Chondrocyte (in vitro differentiated cells): ENCODE measurements around the gene GRID2. TPM values are rescaled to one million over a fixed set of nuclear protein-coding genes. Genes with fewer than 3 reads are reported as not detected.
"Not testable (repeated sequence)": the region's sequence is repeated elsewhere in the genome, so short reads cannot be mapped to it uniquely, and the experiment has no call there.

Experiments
- DNase-seq: peaks from one replicate; pipeline ENCODE4 v3.0.0; 2021; ENCODE audit warnings: mixed read lengths, low spot score
- H3K27ac Mint-ChIP-seq: one replicate; pipeline ENCODE4 v1.8.0; 2021; ENCODE audit warnings: mild to moderate bottlenecking, moderate library complexity, mixed read lengths; ENCODE audit not compliant: unreplicated experiment
- H3K27me3 Mint-ChIP-seq: 2 replicates; pipeline ENCODE4 v1.8.0; 2021; ENCODE audit warnings: low read depth, mixed read lengths
- H3K36me3 Mint-ChIP-seq: 2 replicates; pipeline ENCODE4 v1.8.0; 2021; ENCODE audit warnings: low read depth, mixed read lengths
- H3K4me1 Mint-ChIP-seq: 2 replicates; pipeline ENCODE4 v1.8.0; 2021; ENCODE audit warnings: low read depth, mild to moderate bottlenecking, mixed read lengths
- H3K4me3 Mint-ChIP-seq: one replicate; pipeline ENCODE4 v1.8.0; 2021; ENCODE audit warnings: mild to moderate bottlenecking, moderate library complexity, mixed read lengths; ENCODE audit not compliant: unreplicated experiment
- H3K9me3 Mint-ChIP-seq: 2 replicates; pipeline ENCODE4 v1.8.0; 2021; ENCODE audit warnings: low read depth, mixed read lengths
- total RNA-seq: library from RNA; stranded (reverse); gene quantifications from 3 replicates; pipeline ENCODE4 v1.2.1, GENCODE V29; 2021
- TF ChIP-seq, protein P1 (sequence below): fragments of 200-600 bp; sonication (generic); IDR thresholded peaks from 2 replicates; pipeline ENCODE4 v1.5.0; 2021; ENCODE audit warnings: antibody characterized with exemption, mild to moderate bottlenecking, moderate library complexity

GRID2 gene
- total RNA-seq, 1 donor from 2014 or later = not detected

DNA sequence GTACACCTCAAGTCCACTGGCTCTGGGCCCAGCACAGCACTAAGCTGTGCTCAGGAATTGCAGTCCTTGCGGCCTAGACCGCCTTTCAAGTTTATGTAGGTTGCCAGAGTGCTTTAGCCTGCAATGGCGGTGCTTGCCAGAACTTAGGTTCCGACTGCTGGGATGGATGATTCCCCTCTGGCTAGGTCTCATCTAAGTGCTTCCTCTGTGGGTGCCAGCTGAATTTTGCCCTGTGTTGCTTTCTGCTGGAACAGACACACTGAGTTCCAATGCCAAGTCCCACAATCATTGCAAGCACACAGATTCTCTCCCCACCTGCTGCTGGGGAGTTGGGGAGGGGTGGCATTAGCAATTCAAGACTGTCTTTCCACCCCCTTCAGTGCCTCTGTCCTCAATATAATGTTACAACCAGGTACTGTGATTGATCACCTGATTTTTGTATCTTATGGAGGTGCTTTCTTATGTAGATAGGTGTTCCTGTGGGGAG, 129.5 kb downstream of the GRID2 start:
- peaks cover 2% of the 10 kb centered on the region for H3K27me3 Mint-ChIP-seq
- TF ChIP-seq, protein P1, sequence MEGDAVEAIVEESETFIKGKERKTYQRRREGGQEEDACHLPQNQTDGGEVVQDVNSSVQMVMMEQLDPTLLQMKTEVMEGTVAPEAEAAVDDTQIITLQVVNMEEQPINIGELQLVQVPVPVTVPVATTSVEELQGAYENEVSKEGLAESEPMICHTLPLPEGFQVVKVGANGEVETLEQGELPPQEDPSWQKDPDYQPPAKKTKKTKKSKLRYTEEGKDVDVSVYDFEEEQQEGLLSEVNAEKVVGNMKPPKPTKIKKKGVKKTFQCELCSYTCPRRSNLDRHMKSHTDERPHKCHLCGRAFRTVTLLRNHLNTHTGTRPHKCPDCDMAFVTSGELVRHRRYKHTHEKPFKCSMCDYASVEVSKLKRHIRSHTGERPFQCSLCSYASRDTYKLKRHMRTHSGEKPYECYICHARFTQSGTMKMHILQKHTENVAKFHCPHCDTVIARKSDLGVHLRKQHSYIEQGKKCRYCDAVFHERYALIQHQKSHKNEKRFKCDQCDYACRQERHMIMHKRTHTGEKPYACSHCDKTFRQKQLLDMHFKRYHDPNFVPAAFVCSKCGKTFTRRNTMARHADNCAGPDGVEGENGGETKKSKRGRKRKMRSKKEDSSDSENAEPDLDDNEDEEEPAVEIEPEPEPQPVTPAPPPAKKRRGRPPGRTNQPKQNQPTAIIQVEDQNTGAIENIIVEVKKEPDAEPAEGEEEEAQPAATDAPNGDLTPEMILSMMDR = no peak
- no peak overlapping the region for H3K4me3 Mint-ChIP-seq
- no peak for DNase-seq
- peaks cover 16% of the 10 kb centered on the region for H3K9me3 Mint-ChIP-seq
- no peak overlapping the region for H3K27ac Mint-ChIP-seq
- H3K36me3 Mint-ChIP-seq = no peaks in the 10 kb centered on the region
- H3K4me1 Mint-ChIP-seq = no peaks in the 10 kb centered on the region

DNA sequence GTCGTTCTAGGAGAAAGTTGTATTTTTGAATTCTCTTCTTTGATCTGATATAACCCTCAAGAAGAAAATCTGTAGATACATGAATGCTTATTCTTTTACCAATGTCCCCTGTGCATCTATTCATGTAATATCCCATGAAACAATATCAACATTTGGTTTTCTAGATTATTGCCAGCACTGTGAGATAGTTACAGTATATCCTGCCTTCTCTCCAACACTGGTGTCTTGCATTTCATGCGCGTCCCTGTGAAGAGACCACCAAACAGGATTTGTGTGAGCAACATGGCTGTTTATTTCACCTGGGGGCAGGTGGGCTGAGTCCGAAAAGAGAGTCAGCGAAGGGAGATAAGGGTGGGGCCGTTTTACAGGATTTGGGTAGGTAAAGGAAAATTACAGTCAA, 135.0 kb downstream of the GRID2 start:
- DNase-seq, H3K4me1 Mint-ChIP-seq, H3K4me3 Mint-ChIP-seq, H3K9me3 Mint-ChIP-seq, H3K36me3 Mint-ChIP-seq, H3K27ac Mint-ChIP-seq: not testable (repeated sequence)
- H3K27me3 Mint-ChIP-seq = peaks cover 25% of the 10 kb centered on the region

DNA sequence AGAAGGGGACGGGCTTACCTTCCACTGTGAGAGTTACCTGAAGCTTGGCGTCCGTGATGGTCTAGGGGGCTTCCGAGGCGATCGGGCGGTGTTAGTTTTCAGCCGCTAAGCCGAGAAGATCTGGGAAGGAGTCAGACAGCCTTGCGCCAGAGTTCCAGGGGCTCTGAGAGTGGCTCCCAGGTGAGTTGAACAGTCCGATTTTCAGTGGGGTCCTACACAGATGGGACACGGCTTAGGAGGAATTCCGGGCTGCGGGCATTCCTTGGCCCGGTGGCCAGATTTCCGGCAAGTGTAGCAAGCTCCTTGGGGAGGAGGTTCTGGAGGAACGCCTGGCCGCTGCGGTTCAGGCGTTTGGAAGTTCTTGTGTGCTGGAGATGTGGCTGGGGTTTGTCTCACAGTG, 138.4 kb downstream of the GRID2 start:
- H3K4me3 Mint-ChIP-seq, H3K9me3 Mint-ChIP-seq, H3K4me1 Mint-ChIP-seq, H3K36me3 Mint-ChIP-seq, DNase-seq, H3K27ac Mint-ChIP-seq: not testable (repeated sequence)
- H3K27me3 Mint-ChIP-seq = peaks cover 33% of the 10 kb centered on the region

DNA sequence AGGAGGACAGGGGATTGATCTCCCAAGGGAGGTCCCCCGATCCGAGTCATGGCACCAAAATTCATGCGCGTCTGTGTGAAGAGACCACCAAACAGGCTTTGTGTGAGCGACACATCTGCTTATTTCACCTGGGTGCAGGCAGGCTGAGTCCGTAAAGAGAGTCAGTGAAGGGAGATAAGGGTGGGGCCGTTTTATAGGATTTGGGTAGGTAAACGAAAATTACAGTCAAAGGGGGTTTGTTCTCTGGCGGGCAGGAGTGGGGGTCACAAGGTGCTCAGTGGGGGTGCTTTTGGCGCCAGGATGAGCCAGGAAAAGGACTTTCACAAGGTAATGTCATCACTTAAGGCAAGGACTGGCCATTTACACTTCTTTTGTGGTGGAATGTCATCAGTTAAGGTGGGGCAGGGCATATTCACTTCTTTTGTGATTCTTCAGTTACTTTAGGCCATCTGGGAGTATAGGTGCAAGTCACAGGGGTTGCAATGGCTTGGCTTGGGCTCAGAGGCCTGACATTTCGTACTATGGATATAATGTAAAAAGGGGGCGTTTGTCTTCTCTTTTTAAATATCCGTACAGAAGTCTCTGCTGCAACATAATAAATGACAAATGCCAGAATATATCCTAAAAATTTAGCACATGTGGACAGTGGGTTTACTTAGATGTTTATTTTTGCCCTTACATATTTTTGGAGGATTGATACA, 140.5 kb downstream of the GRID2 start:
- not testable (repeated sequence) for H3K9me3 Mint-ChIP-seq, H3K27ac Mint-ChIP-seq, H3K4me1 Mint-ChIP-seq, H3K36me3 Mint-ChIP-seq, H3K4me3 Mint-ChIP-seq, DNase-seq
- H3K27me3 Mint-ChIP-seq = peaks cover 33% of the 10 kb centered on the region

DNA sequence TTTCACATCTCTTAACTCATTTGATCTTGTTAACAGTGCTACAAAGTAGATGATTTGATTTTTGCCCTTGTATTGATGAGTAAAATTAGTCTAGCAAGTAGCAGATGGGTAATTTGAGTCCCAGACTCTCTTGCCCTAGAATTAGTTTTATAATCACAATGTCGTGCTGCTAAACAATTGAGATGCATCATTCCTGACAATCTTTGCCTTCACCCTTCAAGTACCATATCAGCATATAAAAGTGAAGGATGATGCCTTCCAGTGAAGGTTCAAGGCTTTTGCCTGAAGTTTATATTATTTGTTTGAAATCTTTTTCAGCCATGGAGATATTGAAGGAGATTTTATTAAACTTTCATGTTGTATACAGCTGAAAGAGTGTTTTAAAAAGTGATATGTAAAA, 141.4 kb downstream of the GRID2 start:
- peaks cover 33% of the 10 kb centered on the region for H3K27me3 Mint-ChIP-seq
- H3K4me3 Mint-ChIP-seq = no peak overlapping the region
- TF ChIP-seq, protein P1 = no peak
- H3K9me3 Mint-ChIP-seq = no peaks in the 10 kb centered on the region
- H3K36me3 Mint-ChIP-seq = peaks cover 3% of the 10 kb centered on the region
- H3K27ac Mint-ChIP-seq = no peak overlapping the region
- no peak for DNase-seq
- no peaks in the 10 kb centered on the region for H3K4me1 Mint-ChIP-seq

DNA sequence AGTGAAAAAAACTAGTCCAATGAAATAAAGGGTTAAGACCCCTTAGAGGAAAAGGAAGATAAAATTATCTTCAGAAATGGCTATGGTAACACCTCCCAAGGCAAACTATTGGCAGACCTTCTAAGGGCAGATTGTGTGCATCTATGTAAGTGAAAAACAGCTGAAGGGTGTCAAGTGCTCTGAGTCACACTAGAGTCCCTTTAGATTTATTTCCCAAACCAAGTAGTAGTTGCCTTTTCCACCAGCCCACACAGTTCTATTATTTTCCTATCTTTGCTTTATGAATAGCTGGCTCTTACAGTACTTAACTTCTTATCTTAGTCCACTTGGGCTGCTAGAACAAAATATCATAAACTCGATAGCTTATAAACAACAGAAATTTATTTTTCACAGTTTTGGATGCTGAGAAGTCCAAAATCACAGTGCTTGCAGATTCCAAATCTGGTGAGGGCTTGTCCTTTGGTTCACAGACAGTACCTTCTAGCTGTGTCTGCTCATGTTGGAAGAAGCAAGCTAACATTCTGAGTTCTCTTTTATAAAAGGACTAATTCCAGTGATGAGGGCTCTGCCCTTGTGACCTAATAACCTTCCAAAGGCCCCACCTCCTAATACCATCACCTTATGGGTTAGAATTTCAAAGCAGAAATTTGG, 143.6 kb downstream of the GRID2 start:
- H3K36me3 Mint-ChIP-seq = no peaks in the 10 kb centered on the region
- no peak overlapping the region for H3K27ac Mint-ChIP-seq
- peaks cover 19% of the 10 kb centered on the region for H3K27me3 Mint-ChIP-seq
- H3K9me3 Mint-ChIP-seq = no peaks in the 10 kb centered on the region
- TF ChIP-seq, protein P1 = no peak
- no peaks in the 10 kb centered on the region for H3K4me1 Mint-ChIP-seq
- no peak overlapping the region for H3K4me3 Mint-ChIP-seq
- no peak for DNase-seq

DNA sequence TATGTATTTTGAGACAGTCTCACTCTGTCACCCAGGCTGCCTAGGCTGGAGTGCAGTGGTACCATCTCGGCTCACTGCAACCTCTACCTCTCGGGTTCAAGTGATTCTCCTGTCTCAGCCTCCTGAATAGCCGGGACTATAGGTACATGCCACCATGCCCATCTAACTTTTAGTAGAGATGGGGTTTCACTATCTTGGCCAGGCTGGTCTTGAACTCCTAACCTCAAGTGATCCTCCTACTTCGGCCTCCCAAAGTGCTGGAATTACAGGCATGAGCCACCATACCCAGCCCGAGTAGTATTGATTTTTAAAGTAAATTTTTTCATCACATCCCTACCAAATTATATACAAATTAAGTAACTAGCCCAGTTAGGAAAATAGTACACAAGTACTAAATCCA, 144.4 kb downstream of the GRID2 start:
- not testable (repeated sequence) for DNase-seq, H3K4me1 Mint-ChIP-seq, H3K36me3 Mint-ChIP-seq, H3K4me3 Mint-ChIP-seq, H3K27ac Mint-ChIP-seq, H3K9me3 Mint-ChIP-seq
- H3K27me3 Mint-ChIP-seq = peaks cover 13% of the 10 kb centered on the region
